ENCODE results near the gene MDC1.

The MDC1 gene

GRCh38 chr6:30707281-30707850, 9.7 kb downstream of the MDC1 start:
- TF ChIP-seq, protein P1, sequence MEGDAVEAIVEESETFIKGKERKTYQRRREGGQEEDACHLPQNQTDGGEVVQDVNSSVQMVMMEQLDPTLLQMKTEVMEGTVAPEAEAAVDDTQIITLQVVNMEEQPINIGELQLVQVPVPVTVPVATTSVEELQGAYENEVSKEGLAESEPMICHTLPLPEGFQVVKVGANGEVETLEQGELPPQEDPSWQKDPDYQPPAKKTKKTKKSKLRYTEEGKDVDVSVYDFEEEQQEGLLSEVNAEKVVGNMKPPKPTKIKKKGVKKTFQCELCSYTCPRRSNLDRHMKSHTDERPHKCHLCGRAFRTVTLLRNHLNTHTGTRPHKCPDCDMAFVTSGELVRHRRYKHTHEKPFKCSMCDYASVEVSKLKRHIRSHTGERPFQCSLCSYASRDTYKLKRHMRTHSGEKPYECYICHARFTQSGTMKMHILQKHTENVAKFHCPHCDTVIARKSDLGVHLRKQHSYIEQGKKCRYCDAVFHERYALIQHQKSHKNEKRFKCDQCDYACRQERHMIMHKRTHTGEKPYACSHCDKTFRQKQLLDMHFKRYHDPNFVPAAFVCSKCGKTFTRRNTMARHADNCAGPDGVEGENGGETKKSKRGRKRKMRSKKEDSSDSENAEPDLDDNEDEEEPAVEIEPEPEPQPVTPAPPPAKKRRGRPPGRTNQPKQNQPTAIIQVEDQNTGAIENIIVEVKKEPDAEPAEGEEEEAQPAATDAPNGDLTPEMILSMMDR (IDR thresholded peaks at IDR 0.05) = no peak

DNA sequence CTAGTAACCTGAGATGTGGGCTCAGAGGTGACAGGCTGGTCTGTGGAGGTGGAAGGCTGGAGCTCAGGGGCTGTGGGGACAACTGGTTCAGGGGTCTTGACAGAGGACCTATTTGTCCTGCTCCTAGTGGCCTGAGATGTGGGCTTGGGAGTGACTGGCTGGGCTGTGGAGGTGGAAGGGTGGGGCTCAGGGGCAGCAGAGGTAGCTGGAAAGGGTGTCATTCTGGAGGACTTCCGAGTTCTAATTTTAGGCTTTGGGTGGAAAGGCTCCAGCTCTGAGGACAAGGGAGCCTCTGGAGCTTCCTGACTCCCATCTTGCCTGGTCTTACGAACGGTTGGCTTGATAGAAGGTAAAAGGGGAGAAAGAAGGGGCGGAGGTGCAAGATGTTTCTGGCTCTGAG, 11.5 kb downstream of the MDC1 start:
- TF ChIP-seq, protein P1 (IDR thresholded peaks at IDR 0.05) = no peak

DNA sequence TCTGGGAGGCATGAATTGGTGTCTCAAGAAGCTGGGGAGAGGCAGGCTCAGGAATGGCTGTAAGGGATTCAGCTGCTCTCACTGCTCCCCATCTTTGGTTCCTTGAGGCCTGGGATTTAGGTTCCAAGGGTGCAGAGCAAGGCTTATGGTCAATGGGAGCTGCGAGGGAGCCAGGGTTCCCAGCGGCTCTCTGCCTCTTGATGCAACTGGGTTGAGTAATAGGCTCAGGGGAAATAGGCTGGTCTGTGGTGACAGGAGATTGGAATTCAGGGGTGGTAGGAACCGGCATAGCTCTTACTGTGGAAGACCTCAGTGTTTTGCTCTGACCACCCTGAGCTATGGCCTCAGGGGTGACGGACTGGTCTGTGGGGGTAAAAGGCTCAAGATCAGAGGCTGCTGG, 13.3 kb downstream of the MDC1 start:
- TF ChIP-seq, protein P1 (IDR thresholded peaks at IDR 0.05) = no peak

DNA sequence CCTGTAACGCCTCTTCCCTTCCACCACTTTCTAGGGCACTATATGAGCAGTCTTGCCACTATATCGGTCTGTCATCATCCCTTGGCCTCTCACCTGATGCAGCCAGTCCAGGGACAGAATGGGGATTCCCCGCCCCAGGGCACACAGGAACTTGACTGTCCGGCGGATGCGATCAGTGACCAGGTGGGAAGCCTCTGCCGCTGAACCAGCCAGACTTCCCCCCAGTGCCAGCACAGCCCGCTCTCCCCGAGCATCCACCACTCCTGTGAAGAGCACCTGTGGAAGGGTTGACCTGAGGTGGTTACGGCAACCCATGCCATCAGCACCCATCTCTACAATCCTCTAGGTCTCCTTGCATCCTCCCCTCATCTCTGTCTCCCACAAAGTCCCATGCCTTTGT, 14.1 kb downstream of the MDC1 start:
- TF ChIP-seq, protein P1 (IDR thresholded peaks at IDR 0.05) = no peak

DNA sequence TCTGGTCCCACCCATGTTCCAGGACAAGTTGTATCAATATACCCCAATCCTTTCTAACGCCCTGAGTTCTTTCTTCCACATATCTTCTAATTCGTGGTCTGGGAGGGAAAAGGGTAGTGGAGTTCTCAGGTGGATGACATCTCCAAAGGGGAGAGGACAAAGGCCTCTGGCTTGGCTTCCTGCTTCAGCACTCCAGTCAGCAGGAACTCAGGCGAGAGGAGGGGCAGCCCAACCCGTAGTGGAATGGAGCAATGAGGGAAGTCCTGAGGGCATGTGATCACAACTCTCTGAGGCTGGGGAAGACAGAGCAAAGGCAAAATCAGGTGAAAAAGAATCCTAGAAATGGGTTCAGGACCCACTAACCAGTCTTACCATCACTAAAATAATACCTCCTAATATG, 16.7 kb downstream of the MDC1 start:
- TF ChIP-seq, protein P1 (IDR thresholded peaks at IDR 0.05) = no peak

GRCh38 chr6:30696432-30696831, 20.6 kb downstream of the MDC1 start:
- TF ChIP-seq, protein P1 (IDR thresholded peaks at IDR 0.05) = no peak

- TF ChIP-seq, protein P1 (IDR thresholded peaks at IDR 0.05) = no peak
These were observed 25.8 kb downstream of the MDC1 start for GRCh38 chr6:30691208-30691847.
